H1 (cell line): ENCODE data around the gene CRYGN. TPM values are rescaled to one million over a fixed set of nuclear protein-coding genes. Genes with fewer than 3 reads are reported as not detected.

Source experiments
- ATF2 ChIP-seq: IDR thresholded peaks from 2 replicates; pipeline ENCODE4 v1.6.1; 2012; ENCODE audit warnings: low read length, inconsistent platforms
- POU5F1 ChIP-seq: IDR thresholded peaks from 2 replicates; pipeline ENCODE4 v1.6.1; 2011; ENCODE audit warnings: low read depth, mild to moderate bottlenecking, low read length, moderate library complexity
- polyA plus RNA-seq, 7 experiments: library from polyadenylated mRNA; depleted of rRNA in 3 of 7; stranded (reverse) in 5 of 7; unstranded in 2 of 7; fragments of >200 nt in 5 of 7; fragments of 200-250 nt in 2 of 7; gene quantifications; 1 replicate in 5 of 7; 2 replicates in 1 of 7; 4 replicates in 1 of 7; pipeline versions ENCODE4 v1.2.1 to v1.2.3, GENCODE V29; 2011 to 2013; ENCODE audit warnings: missing spikeins in 2 of 7, mixed read lengths in 2 of 7
- total RNA-seq: library from RNA; stranded (reverse); fragmentation: NEBNext Ultra II Directional; extraction: Animal tissue kit (Norgen Biotek cat#: 25700); gene quantifications from 2 replicates; pipeline ENCODE4 v1.2.1, GENCODE V29; 2021

Gene CRYGN
- total and polyA plus RNA-seq, 2 of the 8 experiments (the other 6 are each of a cell fraction or from before 2014, with no cell fraction given) = 0.98 to 1.6 TPM

GRCh38 chr7:151455690-151456089 is 15.7 kb upstream of the CRYGN start (continued):
- no peak for TF ChIP-seq ATF2
- no peak for TF ChIP-seq POU5F1
